Heart right ventricle (tissue), 16 donors: Measurements from ENCODE around the gene ZNF683. TPM values are rescaled to one million over a fixed set of nuclear protein-coding genes. Genes with fewer than 3 reads are reported as not detected.

Experiments
- ATAC-seq, 8 donors: fragments of 200-7000 bp; cut with Tn5 transposase; one replicate each; pipeline ENCODE4 v1.9.1; 2020; ENCODE audit warnings: mild to moderate bottlenecking in 8 of 8, moderate library complexity in 8 of 8, moderate number of reproducible peaks in 1 of 8
- DNase-seq, 2 donors: peaks; one replicate each; pipeline ENCODE4 v3.0.0-alpha.2; 2020
- H3K27ac ChIP-seq, 10 donors: fragments of 200-600 bp; sonication (generic) in 2 of 10; one replicate each; pipeline versions ENCODE4 v1.5.0 to v1.8.0; 2020 to 2022; ENCODE audit warnings: mild to moderate bottlenecking in 3 of 10
- H3K27me3 ChIP-seq, 7 donors: fragments of 200-600 bp; one replicate each; pipeline ENCODE4 v1.8.0; 2021 to 2022; ENCODE audit warnings: mild to moderate bottlenecking in 2 of 7
- H3K36me3 ChIP-seq, 9 donors: fragments of 200-600 bp; sonication (generic) in 1 of 9; one replicate each; pipeline versions ENCODE4 v1.5.0 to v1.8.0; 2020 to 2022; ENCODE audit warnings: mild to moderate bottlenecking in 2 of 9
- H3K4me1 ChIP-seq, 9 donors: fragments of 200-600 bp; sonication (generic) in 1 of 9; one replicate each; pipeline versions ENCODE4 v1.5.0 to v1.8.0; 2020 to 2022; ENCODE audit warnings: mild to moderate bottlenecking in 4 of 9
- H3K4me3 ChIP-seq, 10 donors: fragments of 200-600 bp; sonication (generic) in 2 of 10; one replicate each; pipeline versions ENCODE4 v1.5.0 to v1.8.0; 2020 to 2022; ENCODE audit warnings: mild to moderate bottlenecking in 7 of 10, moderate library complexity in 2 of 10
- H3K9me3 ChIP-seq, 11 donors: fragments of 200-600 bp in 10 of 11; sonication (generic) in 2 of 11; one replicate each; pipeline versions ENCODE4 v1.5.0 to v1.8.0; 2013 to 2022; ENCODE audit warnings: mild to moderate bottlenecking in 2 of 11, control low read depth in 1 of 11, moderate library complexity in 1 of 11
- CTCF ChIP-seq, 9 donors: fragments of 200-600 bp; sonication (generic) in 2 of 9; IDR thresholded peaks; one replicate each; pipeline versions ENCODE4 v1.5.0 to v1.8.0; 2021 to 2022; ENCODE audit warnings: antibody characterized with exemption in 9 of 9, mild to moderate bottlenecking in 5 of 9, moderate library complexity in 1 of 9
- WGBS, 2 donors: extraction: QIAGEN DNeasy Blood & Tissue Kit; methylation state at CpG; one replicate each; pipeline ENCODE4 v1.1.7; 2013; ENCODE audit warnings: inconsistent platforms in 1 of 2; 5-methylcytosine and 5-hydroxymethylcytosine counted together
- intact Hi-C, 10 donors: fragments of 100-400 bp; cut with DNase I; formaldehyde crosslinking; loops; one replicate each; pipeline versions ENCODE4 v1.11.1 to v1.14.2; 2022
- polyA plus RNA-seq, 2 donors: library from polyadenylated mRNA; stranded (reverse); fragments of 200-250 nt; gene quantifications; one replicate each; pipeline ENCODE4 v1.2.3, GENCODE V29; 2013
- total RNA-seq, 10 donors: library from RNA; stranded (reverse); fragmentation: NEBNext Ultra II Directional in 3 of 10; extraction: Animal tissue kit (Norgen Biotek cat#: 25700) in 3 of 10; gene quantifications; one replicate each; pipeline versions ENCODE4 v1.2.1 to v1.2.4, GENCODE V29; 2021 to 2023
- donor health status: Arrhythmogenic right ventricular cardiomyopathy.
- donor health status: ischemic (EF 13 %, LVEDD 7.1; RV severe dilation, severe dysfunction).
- donor health status: healthy with polysubstance abuse.
- donor health status: DM: no; HTN: yes; CAD: no.
- donor health status: DM: no; HTN: no; CAD: no.
- donor health status: ischemic (EF 25% LVEDD 6.9; RV normal size, moderate dysfunction).
- donor health status: ischemic (EF 25% LVEDD 5.7; RV mildly dilated, moderate dysfunction).
- donor health status: healthy.
- donor health status: DM: yes; HTN: yes; CAD: no.
- donor health status: Ischemic cardiomyopathy.
- donor health status: ischemic (EF 35%, LVEDD 5.7; RV mildly dilated, moderate dysfunction).
- donor health status: nonischemic (EF 11% LVEDD 7.7; RV severe dilation, severe dysfunction).
- donor health status: DM: yes; HTN: yes; CAD: no.
- donor health status: PGD.
- donor health status: ischemic (EF 29% LVEDD 5.4; RV normal size, mild dysfunction).
- donor health status: nonischemic (EF 23%, LVEDD 6.1; RV moderate dilation, normal function).

Gene ZNF683
- total and polyA plus RNA-seq, 12 donors = 0.04 to 1.3 (median 0.15) TPM; not detected in 9

DNA sequence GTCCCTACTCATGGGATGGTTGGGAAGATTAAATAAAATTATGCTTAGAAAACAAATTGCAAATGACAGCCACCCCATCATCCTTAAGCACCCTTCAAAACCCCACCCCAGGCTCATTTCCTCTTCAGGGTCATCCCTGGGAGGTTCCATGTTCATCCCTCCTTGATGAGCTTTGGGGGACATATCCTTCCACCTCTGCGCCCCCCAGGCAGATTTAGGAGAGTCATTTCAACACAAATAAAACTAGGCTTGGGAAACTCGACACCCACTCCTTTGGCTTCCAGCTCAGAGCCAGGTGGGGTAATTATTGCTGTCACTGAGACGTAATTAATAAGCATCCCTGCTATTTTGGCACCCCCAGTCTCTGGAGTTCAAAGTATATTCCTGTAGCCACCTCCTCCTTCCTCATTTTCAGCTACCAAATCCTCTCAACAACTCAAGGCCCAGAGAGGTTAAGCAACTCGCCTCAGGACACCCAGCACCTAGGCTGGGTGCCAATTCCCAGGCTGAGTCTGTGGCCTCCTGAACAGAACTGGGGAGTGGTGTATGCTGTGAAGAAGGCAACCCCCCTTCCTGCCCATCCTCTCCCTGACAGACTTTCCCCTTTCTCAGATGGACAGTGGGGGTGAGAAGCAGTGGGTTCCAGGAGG, 19.2 kb downstream of the ZNF683 start:
- TF ChIP-seq CTCF (IDR thresholded peaks at IDR 0.05) = no peak
- H3K4me3 ChIP-seq = no peak overlapping the region
- H3K9me3 ChIP-seq = no peaks in the 10 kb centered on the region
- WGBS, 2 donors = 87 to 91% methylated on average over 4 of the region's 4 CpGs
- H3K27me3 ChIP-seq = peaks cover 0 to 42% (median 26%) of the 10 kb centered on the region in 7 donors
- DNase-seq = no peak
- H3K4me1 ChIP-seq = peaks cover 0 to 10% (median 0%) of the 10 kb centered on the region in 9 donors
- intact Hi-C loops = no loop called here
- H3K27ac ChIP-seq = no peak overlapping the region
- H3K36me3 ChIP-seq = no peaks in the 10 kb centered on the region
- ATAC-seq = no peak

- intact Hi-C loops = no loop called here
- no peak for ATAC-seq
- no peaks in the 10 kb centered on the region for H3K9me3 ChIP-seq
- no peak overlapping the region for H3K4me3 ChIP-seq
- peaks cover 0 to 32% (median 19%) of the 10 kb centered on the region in 7 donors for H3K27me3 ChIP-seq
- H3K4me1 ChIP-seq = peaks cover 0 to 10% (median 0%) of the 10 kb centered on the region in 9 donors
- no peak overlapping the region for H3K27ac ChIP-seq
- TF ChIP-seq CTCF (IDR thresholded peaks at IDR 0.05) = no peak
- no peak for DNase-seq
- whole genome bisulfite sequencing, 2 donors = 87 to 89% methylated on average over 5 of the region's 5 CpGs
- no peaks in the 10 kb centered on the region for H3K36me3 ChIP-seq
These were observed 20.2 kb downstream of the ZNF683 start for GRCh38 chr1:26352338-26352679.

DNA sequence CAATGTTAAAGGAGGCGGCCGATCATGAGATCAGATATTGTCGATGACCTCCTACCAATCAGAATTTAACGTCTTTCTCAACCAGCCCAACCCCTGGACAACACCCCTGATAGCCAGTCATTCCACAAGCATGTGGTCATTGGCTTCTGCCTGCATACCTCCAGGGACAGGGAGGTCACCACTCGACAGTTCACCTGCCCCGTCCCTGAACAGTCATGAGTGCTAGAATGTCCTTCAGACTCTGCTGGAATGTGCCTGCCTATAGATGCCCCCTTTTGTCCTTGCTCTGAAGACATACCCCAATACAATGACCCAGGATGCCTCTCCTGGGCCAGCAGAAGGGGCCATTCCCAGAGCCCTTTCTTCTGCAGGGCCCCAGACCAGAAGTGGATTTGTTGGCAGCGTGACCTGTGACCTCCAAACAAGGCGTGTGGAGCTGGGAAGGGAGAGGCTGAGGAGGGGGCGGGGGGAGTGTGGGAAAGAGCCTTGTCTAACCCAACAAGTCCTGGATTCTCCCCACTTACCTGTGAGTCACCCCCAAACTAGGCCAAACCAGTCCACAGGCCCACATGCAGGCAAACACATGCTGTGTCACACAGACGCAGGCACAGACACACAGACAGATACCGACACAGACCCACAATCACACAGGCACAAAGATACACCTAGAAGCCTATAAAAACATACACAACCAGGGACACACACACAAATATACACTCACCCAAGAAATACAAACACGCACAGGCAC, 20.8 kb downstream of the ZNF683 start:
- no peaks in the 10 kb centered on the region for H3K36me3 ChIP-seq
- 82 to 87% methylated on average over 12 of the region's 12 CpGs for whole genome bisulfite sequencing, 2 donors

More for the DNA sequence above, 20.8 kb downstream of the ZNF683 start:
- H3K4me1 ChIP-seq = peaks cover 0 to 10% (median 0%) of the 10 kb centered on the region in 9 donors
- no peaks in the 10 kb centered on the region for H3K9me3 ChIP-seq
- intact Hi-C loops = no loop called here
- no peak overlapping the region for H3K27ac ChIP-seq
- peaks cover 0 to 28% (median 19%) of the 10 kb centered on the region in 7 donors for H3K27me3 ChIP-seq
- ATAC-seq (no peak), DNase-seq (no peak)
- TF ChIP-seq CTCF (IDR thresholded peaks at IDR 0.05) = no peak
- H3K4me3 ChIP-seq = no peak overlapping the region
